ENCODE data around the gene MEX3B. TPM values are rescaled to one million over a fixed set of nuclear protein-coding genes. Genes with fewer than 3 reads are reported as not detected.

The MEX3B gene
- total RNA-seq, 1 experiment from 2014 or later = 11.0 TPM

GRCh38 chr15:82031871-82032270 lies 13.9 kb downstream of the MEX3B start:
- H2BK20ac ChIP-seq (ENCODE audit: low read depth, low read length, poor library complexity, severe bottlenecking) = no peak overlapping the region
- H4K5ac ChIP-seq (ENCODE audit: insufficient read length, low read depth, low read length) = no peak overlapping the region
- H3K4me2 ChIP-seq (ENCODE audit: insufficient read depth, insufficient read length, low read length) = no peak overlapping the region
- no peak for TF ChIP-seq CTCF (conservative IDR thresholded peaks at IDR 0.05)
- H3K4ac ChIP-seq (ENCODE audit: low read depth, low read length) = no peak overlapping the region
- no peaks in the 10 kb centered on the region for H3K9me3 ChIP-seq (ENCODE audit: control insufficient read depth, low read depth, low read length)
- no peak overlapping the region for H3K23ac ChIP-seq (ENCODE audit: insufficient read length, low read depth, low read length)
- no peak overlapping the region for H3K27ac ChIP-seq (ENCODE audit: insufficient read length, low read depth, low read length)
- no peaks in the 10 kb centered on the region for H3K27me3 ChIP-seq (ENCODE audit: insufficient read depth, low read length)
- no peak overlapping the region for H3K14ac ChIP-seq (ENCODE audit: insufficient read depth, low read length)
- no peak overlapping the region for H2BK5ac ChIP-seq (ENCODE audit: insufficient read length, low read length)
- H2AFZ ChIP-seq (ENCODE audit: low read length) = no peak overlapping the region
- H3K9ac ChIP-seq (ENCODE audit: extremely low read depth, insufficient read length, low read length) = no peak overlapping the region
- no peak overlapping the region for H2BK15ac ChIP-seq (ENCODE audit: low read depth, low read length)
- Mint-ChIP-seq H3K9me3 (no peaks in the 10 kb centered on the region), H3K4me3 (no peak overlapping the region), H3K4me1 (no peaks in the 10 kb centered on the region), H3K27ac (no peak overlapping the region), H3K36me3 (ENCODE audit: insufficient read depth in 1 of 3, low read depth in 3 of 3) (no peaks in the 10 kb centered on the region), H3K27me3 (ENCODE audit: low read depth) (no peaks in the 10 kb centered on the region; the same call in none of the 2 replicates)
- H3K4me1 ChIP-seq (ENCODE audit: insufficient read depth, low read length) = no peaks in the 10 kb centered on the region
- H2BK120ac ChIP-seq (ENCODE audit: low read depth, low read length, poor library complexity, severe bottlenecking) = no peak overlapping the region
- no CpG with 5 or more reads among the region's 5 CpGs for WGBS (ENCODE audit: extremely low coverage, insufficient read length, low lambda C conversion rate)
- no peak overlapping the region for H2AK5ac ChIP-seq (ENCODE audit: insufficient read length, low read length)
- no peak overlapping the region for H3K18ac ChIP-seq (ENCODE audit: insufficient read length, low read depth, low read length)
- H4K8ac ChIP-seq (replicated peaks; ENCODE audit: insufficient read length, low read depth, low read length) = no peak overlapping the region
- no peak overlapping the region for H3T11ph ChIP-seq (ENCODE audit: low read length)
- no peaks in the 10 kb centered on the region for H3K23me2 ChIP-seq (ENCODE audit: insufficient read length, low read depth, low read length, poor library complexity, severe bottlenecking)
- H3K56ac ChIP-seq (ENCODE audit: insufficient read length, low read depth, low read length) = no peak overlapping the region
- no peak overlapping the region for H2BK12ac ChIP-seq (ENCODE audit: insufficient read length, low read depth, low read length)
- no peaks in the 10 kb centered on the region for H3K79me2 ChIP-seq (ENCODE audit: insufficient read depth, low read length)
- DNase-seq = no peak
- H4K91ac ChIP-seq (ENCODE audit: insufficient read length, low read depth, low read length) = no peak overlapping the region
- H3K79me1 ChIP-seq (ENCODE audit: insufficient read depth, low read depth, low read length, poor library complexity, severe bottlenecking) = no peaks in the 10 kb centered on the region
- no peaks in the 10 kb centered on the region for H4K20me1 ChIP-seq (ENCODE audit: control insufficient read depth, insufficient read depth, insufficient read length)

Data from H9 (cell line).